Measurements from ENCODE around the gene MBD4. TPM values are rescaled to one million over a fixed set of nuclear protein-coding genes. Genes with fewer than 3 reads are reported as not detected.

Gene MBD4
- total and polyA plus RNA-seq, 2 of the 4 experiments (the other 2 are of a cell fraction): 13.8 to 15.0 TPM

DNA sequence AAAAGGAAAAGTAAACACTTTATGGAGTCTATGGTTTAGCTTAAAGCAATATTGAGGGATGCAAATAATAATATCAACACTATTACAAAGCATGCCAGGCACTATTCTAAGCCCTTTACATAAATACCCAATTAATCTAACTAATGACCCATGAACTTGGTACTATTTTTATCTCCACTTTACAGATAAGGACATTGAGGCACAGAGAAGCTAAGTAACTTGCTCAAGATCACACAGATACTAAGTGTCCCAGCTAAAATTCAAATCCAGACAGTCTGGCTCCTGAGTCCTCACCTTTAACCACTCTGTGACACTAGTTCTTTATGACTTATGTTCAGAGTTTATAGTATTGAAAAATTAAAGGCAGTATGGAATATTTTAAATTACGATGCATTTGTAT is 5.6 kb downstream of the MBD4 start:
- H3K27me3 ChIP-seq (ENCODE audit: control insufficient read depth, insufficient read depth, low read length): no peaks in the 10 kb centered on the region
- no peak overlapping the region for H2AFZ ChIP-seq (replicated peaks; ENCODE audit: low read length, poor library complexity)
- H3K14ac ChIP-seq (replicated peaks; ENCODE audit: low read depth, low read length): no peak overlapping the region
- dilution Hi-C loops (cut with HindIII; ENCODE audit: low sequenced_read_pairs, unreplicated experiment): no loop called here
- H3K4me3 ChIP-seq (ENCODE audit: insufficient read depth, low read depth, low read length): no peak overlapping the region
- BruUV-seq (replicated peaks): no TSS peak
- no peak overlapping the region for H2AK9ac ChIP-seq (replicated peaks; ENCODE audit: low read depth, low read length, poor library complexity)
- peaks cover 17 to 35% of the 10 kb centered on the region in 2 experiments; a peak in 3 of 4 replicates for H3K79me1 ChIP-seq (ENCODE audit: low read depth in 1 of 2, low read length in 2 of 2)
- no CpG with 5 or more reads among the region's 1 CpG for WGBS, 2 experiments (ENCODE audit: extremely low coverage in 2 of 2, insufficient read length in 1 of 2)
- POLR2A ChIA-PET (ENCODE audit: unreplicated experiment): no interaction called here
- H3K4ac ChIP-seq (ENCODE audit: low read depth, low read length): no peak overlapping the region
- H2BK20ac ChIP-seq (ENCODE audit: low read depth, low read length): no peak overlapping the region
- H3K9me3 ChIP-seq (ENCODE audit: control insufficient read depth, insufficient read depth, low read length): no peaks in the 10 kb centered on the region
- H4K5ac ChIP-seq (ENCODE audit: low read depth, low read length): no peak overlapping the region
- no peak overlapping the region for H3K18ac ChIP-seq (ENCODE audit: low read depth, low read length)
- no peak overlapping the region for H3K27ac ChIP-seq (ENCODE audit: insufficient read depth, low read length)
- H3K9ac ChIP-seq (ENCODE audit: low read depth, low read length): no peak overlapping the region
- intact Hi-C loops (cut with micrococcal nuclease): no loop called here
- no peak overlapping the region for H2BK5ac ChIP-seq (ENCODE audit: low read depth, low read length, poor library complexity, severe bottlenecking)
- CTCF ChIA-PET: no interaction called here
- H3K4me1 ChIP-seq (ENCODE audit: control insufficient read depth, insufficient read depth, low read length): no peaks in the 10 kb centered on the region
- H2BK120ac ChIP-seq (ENCODE audit: low read depth, low read length): no peak overlapping the region
- in situ Hi-C loops (cut with MboI; ENCODE audit: low sequenced_read_pairs): no loop called here
- H4K91ac ChIP-seq (ENCODE audit: insufficient read depth, low read depth, low read length): no peak overlapping the region
- H3K23ac ChIP-seq (ENCODE audit: low read depth, low read length): no peak overlapping the region
- peaks cover 8% of the 10 kb centered on the region; the same call in 1 of the 2 replicates for H3K9me1 ChIP-seq (ENCODE audit: insufficient read depth, low read length)
- H2AK5ac ChIP-seq (ENCODE audit: low read depth, low read length): no peak overlapping the region
- H4K20me1 ChIP-seq (ENCODE audit: insufficient read depth, low read length): no peaks in the 10 kb centered on the region
- no peak overlapping the region for H2BK15ac ChIP-seq (ENCODE audit: low read depth, low read length)
- TF ChIP-seq CEBPB (IDR thresholded peaks at IDR 0.05; ENCODE audit: low read depth, low read length): no peak
- TF ChIP-seq, protein P1, sequence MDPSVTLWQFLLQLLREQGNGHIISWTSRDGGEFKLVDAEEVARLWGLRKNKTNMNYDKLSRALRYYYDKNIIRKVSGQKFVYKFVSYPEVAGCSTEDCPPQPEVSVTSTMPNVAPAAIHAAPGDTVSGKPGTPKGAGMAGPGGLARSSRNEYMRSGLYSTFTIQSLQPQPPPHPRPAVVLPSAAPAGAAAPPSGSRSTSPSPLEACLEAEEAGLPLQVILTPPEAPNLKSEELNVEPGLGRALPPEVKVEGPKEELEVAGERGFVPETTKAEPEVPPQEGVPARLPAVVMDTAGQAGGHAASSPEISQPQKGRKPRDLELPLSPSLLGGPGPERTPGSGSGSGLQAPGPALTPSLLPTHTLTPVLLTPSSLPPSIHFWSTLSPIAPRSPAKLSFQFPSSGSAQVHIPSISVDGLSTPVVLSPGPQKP (IDR thresholded peaks at IDR 0.05; ENCODE audit: borderline replicate concordance, low read depth, low read length): no peak
- no peak for TF ChIP-seq MAZ (IDR thresholded peaks at IDR 0.05; ENCODE audit: borderline replicate concordance, low read depth, low read length)
- TF ChIP-seq, protein P2, sequence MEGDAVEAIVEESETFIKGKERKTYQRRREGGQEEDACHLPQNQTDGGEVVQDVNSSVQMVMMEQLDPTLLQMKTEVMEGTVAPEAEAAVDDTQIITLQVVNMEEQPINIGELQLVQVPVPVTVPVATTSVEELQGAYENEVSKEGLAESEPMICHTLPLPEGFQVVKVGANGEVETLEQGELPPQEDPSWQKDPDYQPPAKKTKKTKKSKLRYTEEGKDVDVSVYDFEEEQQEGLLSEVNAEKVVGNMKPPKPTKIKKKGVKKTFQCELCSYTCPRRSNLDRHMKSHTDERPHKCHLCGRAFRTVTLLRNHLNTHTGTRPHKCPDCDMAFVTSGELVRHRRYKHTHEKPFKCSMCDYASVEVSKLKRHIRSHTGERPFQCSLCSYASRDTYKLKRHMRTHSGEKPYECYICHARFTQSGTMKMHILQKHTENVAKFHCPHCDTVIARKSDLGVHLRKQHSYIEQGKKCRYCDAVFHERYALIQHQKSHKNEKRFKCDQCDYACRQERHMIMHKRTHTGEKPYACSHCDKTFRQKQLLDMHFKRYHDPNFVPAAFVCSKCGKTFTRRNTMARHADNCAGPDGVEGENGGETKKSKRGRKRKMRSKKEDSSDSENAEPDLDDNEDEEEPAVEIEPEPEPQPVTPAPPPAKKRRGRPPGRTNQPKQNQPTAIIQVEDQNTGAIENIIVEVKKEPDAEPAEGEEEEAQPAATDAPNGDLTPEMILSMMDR (conservative IDR thresholded peaks at IDR 0.05; ENCODE audit: low read depth, low read length): no peak
- TF ChIP-seq RFX5 (IDR thresholded peaks at IDR 0.05; ENCODE audit: low read depth, low read length): no peak
- no peak for TF ChIP-seq CHD1 (IDR thresholded peaks at IDR 0.05; ENCODE audit: low read depth, low read length)
- TF ChIP-seq RAD21 (IDR thresholded peaks at IDR 0.05; ENCODE audit: low read length): no peak
- no peak for TF ChIP-seq RCOR1 (IDR thresholded peaks at IDR 0.05; ENCODE audit: insufficient replicate concordance, low read length)
- no peak for TF ChIP-seq FOS (IDR thresholded peaks at IDR 0.05; ENCODE audit: low read depth, low read length)
- TF ChIP-seq SMC3 (IDR thresholded peaks at IDR 0.05; ENCODE audit: low read depth, low read length): no peak
- TF ChIP-seq NFE2L2 (IDR thresholded peaks at IDR 0.05; ENCODE audit: low read depth, low read length): no peak
- no peak for TF ChIP-seq MXI1 (IDR thresholded peaks at IDR 0.05; ENCODE audit: borderline replicate concordance, low read depth, low read length)
- no peak for TF ChIP-seq POLR2A (IDR thresholded peaks at IDR 0.05; ENCODE audit: low read depth, low read length)
- TF ChIP-seq BHLHE40 (IDR thresholded peaks at IDR 0.05; ENCODE audit: low read depth, low read length): no peak
- TF ChIP-seq, protein P3, sequence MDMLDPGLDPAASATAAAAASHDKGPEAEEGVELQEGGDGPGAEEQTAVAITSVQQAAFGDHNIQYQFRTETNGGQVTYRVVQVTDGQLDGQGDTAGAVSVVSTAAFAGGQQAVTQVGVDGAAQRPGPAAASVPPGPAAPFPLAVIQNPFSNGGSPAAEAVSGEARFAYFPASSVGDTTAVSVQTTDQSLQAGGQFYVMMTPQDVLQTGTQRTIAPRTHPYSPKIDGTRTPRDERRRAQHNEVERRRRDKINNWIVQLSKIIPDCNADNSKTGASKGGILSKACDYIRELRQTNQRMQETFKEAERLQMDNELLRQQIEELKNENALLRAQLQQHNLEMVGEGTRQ (IDR thresholded peaks at IDR 0.05; ENCODE audit: low read depth, low read length): no peak
- TF ChIP-seq MAFK (IDR thresholded peaks at IDR 0.05; ENCODE audit: low read depth, low read length): no peak
- H3K56ac ChIP-seq (ENCODE audit: extremely low read depth, insufficient read depth, low read length): no peak overlapping the region
- ATAC-seq (ENCODE audit: low read depth): no peak
- no peak for DNase-seq
- no peak overlapping the region for H3K4me2 ChIP-seq (ENCODE audit: low read depth, low read length)
- H4K8ac ChIP-seq (ENCODE audit: low read depth in 2 of 2, low read length in 2 of 2): no peak overlapping the region
- H3K36me3 ChIP-seq (ENCODE audit: control insufficient read depth, insufficient read depth, low read length): peaks cover 30% of the 10 kb centered on the region

All from IMR-90 (cell line).